Stimulated activated naive B cell treated with anti-CD40 and anti-IgM and Interleukin-4, amounts not matched to agents 10 μg/mL and 1 μg/mL and 100 μg/mL, for 72 hours (primary cell): ENCODE data around the gene TIGD4.

Experiments used
- ATAC-seq, 2 donors: fragments of 150-1000 bp; cut with Tn5 transposase; replicated peaks; 2 replicates each; pipeline ENCODE4 v1.10.0; 2021; ENCODE audit warnings: moderate library complexity in 1 of 2
- DNase-seq: peaks from one replicate; pipeline ENCODE4 v3.0.0; 2021
- H3K27ac Mint-ChIP-seq: one replicate; pipeline ENCODE4 v1.8.0; 2022; ENCODE audit warnings: mild to moderate bottlenecking, mixed read lengths
- H3K27me3 Mint-ChIP-seq, 2 donors: one replicate each; pipeline ENCODE4 v1.8.0; 2022; ENCODE audit warnings: mixed read lengths in 2 of 2
- H3K36me3 Mint-ChIP-seq, 2 donors: one replicate each; pipeline ENCODE4 v1.8.0; 2022; ENCODE audit warnings: mixed read lengths in 2 of 2, mild to moderate bottlenecking in 1 of 2
- H3K4me1 Mint-ChIP-seq, 2 donors: one replicate each; pipeline ENCODE4 v1.8.0; 2022; ENCODE audit warnings: mixed read lengths in 2 of 2, mild to moderate bottlenecking in 1 of 2
- H3K4me3 Mint-ChIP-seq, 2 donors: one replicate each; pipeline ENCODE4 v1.8.0; 2022; ENCODE audit warnings: mild to moderate bottlenecking in 2 of 2, mixed read lengths in 2 of 2, moderate library complexity in 1 of 2
- H3K9me3 Mint-ChIP-seq, 2 donors: one replicate each; pipeline ENCODE4 v1.8.0; 2022; ENCODE audit warnings: mixed read lengths in 2 of 2, mild to moderate bottlenecking in 1 of 2

TIGD4 gene

GRCh38 chr4:152805071-152805650 lies 25.6 kb upstream of the TIGD4 start:
- Mint-ChIP-seq H3K9me3 (peaks cover 0 to 3% of the 10 kb centered on the region in 2 donors), H3K36me3 (peaks cover 12 to 15% of the 10 kb centered on the region in 2 donors), H3K27ac (no peak overlapping the region), H3K27me3 (no peaks in the 10 kb centered on the region), H3K4me3 (no peak overlapping the region), H3K4me1 (peaks cover 21 to 44% of the 10 kb centered on the region in 2 donors)
- DNase-seq, result no peak
- ATAC-seq, result no peak

- Mint-ChIP-seq H3K36me3 (peaks cover 7 to 12% of the 10 kb centered on the region in 2 donors), H3K4me3 (no peak overlapping the region)
- no peak for DNase-seq
Measured at GRCh38 chr4:152803541-152803940, 24.0 kb upstream of the TIGD4 start.

DNA sequence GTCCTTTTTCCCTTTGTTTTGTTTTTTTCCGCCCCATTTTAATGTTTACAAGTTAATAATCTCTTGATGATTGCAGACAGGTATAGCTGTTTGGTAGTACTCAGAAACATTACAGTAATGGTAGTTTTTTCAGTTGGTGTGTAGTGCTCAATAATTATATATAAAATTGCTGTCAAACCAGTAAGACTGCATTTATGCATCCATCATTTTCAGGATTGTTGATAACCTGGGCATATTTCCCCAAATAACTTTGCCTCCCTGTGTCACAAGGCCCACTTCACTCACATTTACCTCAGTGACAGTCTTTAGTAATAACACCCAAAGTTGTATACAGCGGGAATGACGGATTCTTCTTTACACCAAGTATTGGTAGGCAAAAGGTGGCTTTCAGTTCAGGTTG lies 16.4 kb upstream of the TIGD4 start:
- DNase-seq (no peak), ATAC-seq (no peak)
- Mint-ChIP-seq H3K4me3 (no peak overlapping the region), H3K9me3 (no peaks in the 10 kb centered on the region), H3K4me1 (peaks cover 17 to 26% of the 10 kb centered on the region in 2 donors), H3K27me3 (no peaks in the 10 kb centered on the region), H3K27ac (no peak overlapping the region), H3K36me3 (peaks cover 7 to 14% of the 10 kb centered on the region in 2 donors)

More at GRCh38 chr4:152803541-152803940, 24.0 kb upstream of the TIGD4 start:
- no peak for ATAC-seq
- no peak overlapping the region for H3K27ac Mint-ChIP-seq
- peaks cover 21 to 41% of the 10 kb centered on the region in 2 donors for H3K4me1 Mint-ChIP-seq
- peaks cover 0 to 3% of the 10 kb centered on the region in 2 donors for H3K9me3 Mint-ChIP-seq
- H3K27me3 Mint-ChIP-seq, result no peaks in the 10 kb centered on the region

DNA sequence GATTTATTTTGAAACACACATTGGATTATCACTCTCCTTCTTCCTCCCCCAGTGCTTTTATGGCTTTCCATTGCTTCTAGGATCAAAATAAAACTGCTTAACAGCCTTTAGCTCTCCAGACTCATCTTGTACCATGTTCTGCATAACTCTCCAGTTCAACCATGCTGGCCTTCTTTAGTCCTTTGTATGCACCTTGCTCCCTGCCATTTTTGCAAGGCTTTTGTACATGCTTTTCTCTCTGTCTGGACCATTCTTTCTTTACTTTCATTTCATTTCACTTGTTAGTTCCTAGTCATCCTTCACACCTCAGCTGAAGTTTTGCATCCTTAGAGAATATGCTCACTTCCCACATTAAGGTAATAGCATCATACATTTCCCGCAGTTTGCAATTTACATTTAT lies 7.1 kb upstream of the TIGD4 start:
- H3K27ac Mint-ChIP-seq, result peak overlapping the region; percentile 42
- no peak overlapping the region for H3K4me3 Mint-ChIP-seq

GRCh38 chr4:152785639-152786615 lies 6.4 kb upstream of the TIGD4 start:
- DNase-seq (no peak), ATAC-seq (peak; percentile 69 to 81)
- Mint-ChIP-seq H3K9me3 (no peaks in the 10 kb centered on the region), H3K27ac (peak overlapping the region; percentile 42), H3K36me3 (peaks cover 2 to 16% of the 10 kb centered on the region in 2 donors), H3K4me1 (peaks cover 33 to 56% of the 10 kb centered on the region in 2 donors), H3K27me3 (no peaks in the 10 kb centered on the region), H3K4me3 (peak overlapping the region in 1 of 2 donors; percentile 2)

More for the DNA sequence above, 7.1 kb upstream of the TIGD4 start:
- ATAC-seq (peak in 1 of 2 donors; percentile 12), DNase-seq (no peak)
- peaks cover 31 to 50% of the 10 kb centered on the region in 2 donors for H3K4me1 Mint-ChIP-seq
- no peaks in the 10 kb centered on the region for H3K9me3 Mint-ChIP-seq
- peaks cover 2 to 16% of the 10 kb centered on the region in 2 donors for H3K36me3 Mint-ChIP-seq
- H3K27me3 Mint-ChIP-seq, result no peaks in the 10 kb centered on the region

- no peak for DNase-seq
- Mint-ChIP-seq H3K4me1 (peaks cover 36 to 63% of the 10 kb centered on the region in 2 donors), H3K27ac (peak overlapping the region; percentile 11), H3K27me3 (no peaks in the 10 kb centered on the region), H3K36me3 (peaks cover 2 to 12% of the 10 kb centered on the region in 2 donors), H3K4me3 (no peak overlapping the region), H3K9me3 (no peaks in the 10 kb centered on the region)
- ATAC-seq, result no peak
Measured at GRCh38 chr4:152784490-152785350, 5.2 kb upstream of the TIGD4 start.

DNA sequence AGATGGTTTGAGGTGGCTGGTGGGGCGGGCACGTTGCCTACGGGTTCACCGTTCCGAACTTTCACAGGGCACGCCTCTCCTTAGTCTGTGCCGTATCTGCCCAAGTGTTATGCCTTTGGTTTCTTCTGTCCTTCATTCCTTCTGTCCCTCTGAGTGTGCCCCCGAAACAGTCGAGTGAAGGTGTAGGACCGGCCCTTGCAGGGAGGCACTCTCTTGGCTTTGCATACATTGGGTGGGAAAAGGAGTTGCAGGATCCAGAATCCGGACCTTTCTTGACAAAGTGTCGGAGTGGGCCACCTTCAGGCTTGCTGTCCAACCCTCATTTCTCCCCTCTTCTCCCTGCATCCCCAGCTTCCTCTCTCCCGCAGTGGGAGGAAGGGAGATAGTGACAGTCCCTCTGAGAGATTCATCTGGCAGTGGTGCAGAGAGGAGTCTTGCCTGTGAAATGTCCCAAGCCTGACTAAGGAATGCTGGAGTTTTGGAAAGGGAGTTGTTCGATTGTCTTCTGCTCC lies 793 bp upstream of the TIGD4 start:
- ATAC-seq (peak; percentile 60 to 65), DNase-seq (no peak)
- peaks cover 3 to 7% of the 10 kb centered on the region in 2 donors for H3K36me3 Mint-ChIP-seq
- H3K27ac Mint-ChIP-seq, result peak overlapping the region; percentile 98
- H3K9me3 Mint-ChIP-seq, result no peaks in the 10 kb centered on the region
- H3K4me1 Mint-ChIP-seq, result peaks cover 38 to 61% of the 10 kb centered on the region in 2 donors
- H3K27me3 Mint-ChIP-seq, result no peaks in the 10 kb centered on the region
- H3K4me3 Mint-ChIP-seq, result peak overlapping the region; percentile 98

- DNase-seq (peak; percentile 13), ATAC-seq (peak in 1 of 2 donors; percentile 28)
- peak overlapping the region; percentile 98 for H3K27ac Mint-ChIP-seq
- peak overlapping the region; percentile 98 for H3K4me3 Mint-ChIP-seq
- H3K27me3 Mint-ChIP-seq, result no peaks in the 10 kb centered on the region
- H3K36me3 Mint-ChIP-seq, result peaks cover 3 to 7% of the 10 kb centered on the region in 2 donors
- H3K4me1 Mint-ChIP-seq, result peaks cover 32 to 49% of the 10 kb centered on the region in 2 donors
- H3K9me3 Mint-ChIP-seq, result no peaks in the 10 kb centered on the region
Measured at GRCh38 chr4:152778656-152779512, 646 bp downstream of the TIGD4 start.

DNA sequence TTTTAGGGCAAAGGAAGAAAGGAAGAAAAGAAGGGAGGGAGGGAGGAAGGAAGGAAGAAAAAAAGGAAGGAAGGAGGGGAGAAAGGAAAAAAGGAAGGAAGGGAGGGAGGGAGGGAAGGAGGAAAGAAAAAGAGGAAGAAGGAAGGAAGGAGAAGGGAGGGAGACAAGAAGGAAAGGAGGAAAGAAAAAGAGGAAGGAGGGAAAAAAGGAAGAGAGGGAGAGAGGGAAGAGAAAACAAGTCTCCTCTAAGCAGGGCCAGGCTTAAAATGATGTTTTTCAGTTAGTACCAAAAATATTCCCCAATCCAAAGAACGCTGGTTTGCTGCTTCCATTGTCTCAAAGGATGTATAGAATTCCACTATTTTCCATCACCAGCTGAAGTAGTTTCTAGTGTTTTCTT lies 2.0 kb downstream of the TIGD4 start:
- H3K27ac Mint-ChIP-seq, result no peak overlapping the region
- no peak overlapping the region for H3K4me3 Mint-ChIP-seq
- H3K27me3 Mint-ChIP-seq, result no peaks in the 10 kb centered on the region
- no peaks in the 10 kb centered on the region for H3K9me3 Mint-ChIP-seq
- ATAC-seq, result no peak
- DNase-seq, result no peak
- peaks cover 3% of the 10 kb centered on the region in 2 donors for H3K36me3 Mint-ChIP-seq
- H3K4me1 Mint-ChIP-seq, result peaks cover 24 to 35% of the 10 kb centered on the region in 2 donors

- H3K9me3 Mint-ChIP-seq, result no peaks in the 10 kb centered on the region
- no peaks in the 10 kb centered on the region for H3K27me3 Mint-ChIP-seq
- no peak overlapping the region for H3K4me3 Mint-ChIP-seq
- H3K4me1 Mint-ChIP-seq, result peaks cover 16 to 24% of the 10 kb centered on the region in 2 donors
- H3K36me3 Mint-ChIP-seq, result peaks cover 0 to 3% of the 10 kb centered on the region in 2 donors
- ATAC-seq (no peak), DNase-seq (no peak)
- no peak overlapping the region for H3K27ac Mint-ChIP-seq
Measured at GRCh38 chr4:152776352-152776751, 3.2 kb downstream of the TIGD4 start.

DNA sequence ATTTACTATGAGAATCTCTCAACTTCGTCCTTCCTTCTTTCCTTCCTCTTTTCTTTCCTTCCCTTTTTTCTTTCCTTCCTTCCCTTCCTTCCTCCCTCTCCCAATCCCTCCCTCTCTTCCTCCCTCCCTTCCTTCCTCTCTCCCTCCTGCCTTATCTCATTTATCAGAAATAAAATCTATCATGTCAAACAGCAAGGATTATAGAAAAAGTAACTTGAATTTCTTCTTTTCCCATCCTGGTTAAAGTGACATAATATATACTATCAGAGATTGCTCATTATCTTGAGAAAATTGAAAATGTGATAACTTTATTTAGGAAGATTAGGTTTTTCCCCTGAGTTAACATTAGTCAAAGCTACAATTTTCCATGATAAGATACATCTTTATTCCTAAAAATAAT lies 5.6 kb downstream of the TIGD4 start:
- no peak for ATAC-seq
- Mint-ChIP-seq H3K27ac (no peak overlapping the region), H3K9me3 (no peaks in the 10 kb centered on the region), H3K36me3 (peaks cover 0 to 2% of the 10 kb centered on the region in 2 donors), H3K4me1 (peaks cover 11 to 12% of the 10 kb centered on the region in 2 donors), H3K4me3 (no peak overlapping the region), H3K27me3 (no peaks in the 10 kb centered on the region)
- DNase-seq, result no peak

DNA sequence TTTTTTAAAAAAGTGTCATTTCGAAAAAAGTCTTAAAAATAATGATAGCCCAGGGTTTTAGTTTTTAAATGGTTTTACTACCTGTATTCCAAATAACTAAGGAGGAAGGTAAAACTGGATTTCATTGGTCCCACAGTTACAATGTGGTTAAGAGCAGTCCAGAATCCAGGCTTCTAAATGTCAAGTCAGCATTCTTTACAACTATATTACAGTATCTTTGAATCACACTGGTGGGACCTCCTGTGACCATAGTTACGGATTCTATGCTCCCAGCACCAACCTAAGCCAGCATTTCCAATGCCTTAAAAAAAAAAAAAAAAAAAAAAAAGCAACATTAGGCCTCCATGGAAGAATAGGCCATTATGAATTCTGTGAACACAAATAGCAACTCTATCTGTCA lies 6.2 kb downstream of the TIGD4 start:
- Mint-ChIP-seq H3K27ac (no peak overlapping the region), H3K27me3 (no peaks in the 10 kb centered on the region), H3K9me3 (no peaks in the 10 kb centered on the region), H3K4me1 (peaks cover 6 to 8% of the 10 kb centered on the region in 2 donors), H3K4me3 (no peak overlapping the region), H3K36me3 (no peaks in the 10 kb centered on the region)
- ATAC-seq, result no peak
- DNase-seq, result no peak
